GM18867 (cell line): ENCODE data around the gene ASPDH.

Experiments
- ATAC-seq: cut with Tn5 transposase; IDR thresholded peaks from one replicate; pipeline ENCODE4 v1.9.1; 2021; ENCODE audit warnings: mild to moderate bottlenecking, moderate library complexity; ENCODE audit not compliant: unreplicated experiment

ASPDH gene

DNA sequence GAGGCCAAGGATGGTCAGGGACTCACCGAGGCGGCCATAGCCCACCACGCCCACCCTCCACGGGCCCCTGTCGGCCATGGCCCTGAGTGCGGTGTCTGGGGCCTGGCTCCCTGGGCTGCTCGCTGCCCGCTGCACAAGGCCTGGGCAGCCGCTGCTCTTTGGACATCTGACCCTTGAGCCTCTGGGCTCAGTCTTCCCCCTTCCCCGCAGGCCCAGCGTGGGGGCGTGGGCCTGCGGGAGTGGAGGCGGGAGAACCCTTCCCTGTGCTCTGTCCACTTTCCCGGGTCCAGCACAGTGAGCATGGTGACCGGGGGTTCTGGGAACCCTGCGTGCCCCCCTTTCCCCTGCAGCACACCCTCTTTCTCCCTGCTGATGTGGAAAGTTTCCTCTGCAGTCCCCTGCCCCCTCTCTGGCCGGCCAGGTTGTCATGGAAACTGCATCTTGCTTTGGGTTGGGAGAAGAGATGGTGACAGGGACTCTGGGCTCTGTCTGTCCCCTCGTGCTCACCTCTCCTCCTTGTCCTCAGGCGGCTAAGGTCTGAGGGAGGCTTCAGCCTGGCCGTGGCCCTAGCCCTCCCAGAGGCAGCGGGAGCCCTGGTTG lies at the start of gene ASPDH:
ASPDH (minus strand) TSS at position 168 of the 600 bp plus-strand sequence; CDS start at position 78, 90 bp downstream.
- ATAC-seq = no peak

DNA sequence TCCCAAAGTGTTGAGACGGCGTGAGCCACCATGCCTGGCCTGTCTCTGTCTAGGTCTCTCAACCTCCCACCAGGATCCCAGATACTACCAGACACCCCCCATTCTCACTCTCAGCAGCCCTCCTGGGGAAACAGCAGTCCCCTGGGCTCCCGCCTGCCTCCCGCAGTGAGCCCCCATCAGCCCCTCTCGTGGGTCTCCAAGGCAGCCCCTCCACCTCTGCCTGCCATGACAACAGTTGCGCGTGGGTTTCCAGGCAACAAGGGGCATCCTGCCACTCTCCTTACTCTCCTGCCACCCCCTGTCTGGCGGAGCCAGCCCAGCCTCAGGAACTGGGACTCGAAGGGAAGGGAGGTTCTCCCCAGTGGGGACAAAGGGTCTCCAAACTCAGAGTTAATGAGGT lies 49.3 kb upstream of the ASPDH start:
- ATAC-seq = no peak

DNA sequence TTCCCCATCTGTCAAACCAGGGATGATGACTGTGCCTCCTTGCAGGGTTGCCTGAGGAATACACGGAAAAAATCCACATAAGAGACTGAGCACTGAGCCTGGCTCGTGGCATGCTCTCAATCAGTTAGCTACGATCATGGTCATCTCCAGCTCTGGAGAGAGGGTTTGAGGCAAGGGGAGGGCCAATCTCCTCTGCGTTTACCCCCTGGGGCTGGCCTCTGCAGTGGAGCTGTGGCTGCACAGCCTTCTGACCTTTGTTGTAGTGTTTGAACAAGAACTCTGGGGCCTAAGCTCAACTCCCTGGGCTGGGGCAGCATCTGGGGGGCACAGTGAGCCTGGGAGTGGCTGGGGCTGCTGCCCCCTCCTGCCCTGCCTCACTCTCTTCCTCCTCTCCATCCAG lies 48.6 kb upstream of the ASPDH start:
- no peak for ATAC-seq

DNA sequence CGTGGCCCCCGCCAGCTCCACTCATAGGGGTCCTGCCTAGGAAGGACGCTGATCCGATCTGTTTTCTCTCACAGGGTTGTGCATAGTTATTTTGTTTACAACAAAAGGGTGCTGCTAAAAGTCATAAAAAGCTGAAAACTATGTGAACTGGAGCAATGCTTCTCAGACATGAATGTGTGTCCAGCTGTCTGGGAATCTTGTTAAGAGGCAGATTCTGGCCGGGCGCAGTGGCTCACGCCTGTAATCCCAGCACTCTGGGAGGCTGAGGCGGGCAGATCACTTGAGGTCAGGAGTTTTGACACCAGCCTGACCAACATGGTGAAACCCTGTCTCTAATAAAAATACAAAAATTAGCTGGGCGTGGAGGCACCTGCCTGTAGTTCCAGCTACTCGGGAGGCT lies 45.9 kb upstream of the ASPDH start:
- ATAC-seq = no peak

DNA sequence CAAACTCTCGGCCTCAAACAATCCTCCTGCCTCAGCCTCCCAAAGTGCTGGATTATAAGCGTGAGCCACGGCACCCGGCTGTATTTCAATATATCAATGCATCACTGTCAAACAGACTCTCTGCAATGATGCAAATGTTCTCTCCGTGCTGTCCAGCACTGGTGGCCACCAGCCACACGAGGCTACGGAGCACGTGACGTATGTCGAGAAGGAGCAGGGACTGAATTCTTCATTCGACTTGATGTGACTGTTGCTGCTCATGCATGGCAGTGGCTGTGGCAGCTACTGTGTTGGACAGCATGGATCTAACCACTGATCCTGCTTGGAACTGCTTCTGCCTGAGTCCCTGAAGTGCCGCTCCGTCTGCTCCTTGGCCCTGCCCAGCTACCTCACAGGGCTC lies 44.7 kb upstream of the ASPDH start:
- no peak for ATAC-seq

DNA sequence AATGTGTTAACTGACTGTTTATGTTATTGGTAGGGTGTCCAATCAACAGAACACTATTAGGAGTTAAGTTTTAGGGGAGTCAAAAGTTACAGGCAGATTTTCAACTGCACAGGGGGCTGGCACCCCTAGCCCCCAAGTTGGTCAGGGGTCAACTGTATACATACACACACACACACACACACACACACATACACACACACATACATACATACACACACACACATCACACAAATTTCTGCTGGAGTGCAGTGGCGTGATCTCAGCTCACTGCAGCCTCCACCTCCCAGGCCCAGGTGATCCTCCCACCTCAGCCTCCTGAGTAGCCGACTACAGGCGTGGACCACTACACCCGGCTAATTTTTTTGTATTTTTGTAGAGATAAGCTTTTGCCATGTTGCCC lies 44.3 kb upstream of the ASPDH start:
- ATAC-seq = no peak

DNA sequence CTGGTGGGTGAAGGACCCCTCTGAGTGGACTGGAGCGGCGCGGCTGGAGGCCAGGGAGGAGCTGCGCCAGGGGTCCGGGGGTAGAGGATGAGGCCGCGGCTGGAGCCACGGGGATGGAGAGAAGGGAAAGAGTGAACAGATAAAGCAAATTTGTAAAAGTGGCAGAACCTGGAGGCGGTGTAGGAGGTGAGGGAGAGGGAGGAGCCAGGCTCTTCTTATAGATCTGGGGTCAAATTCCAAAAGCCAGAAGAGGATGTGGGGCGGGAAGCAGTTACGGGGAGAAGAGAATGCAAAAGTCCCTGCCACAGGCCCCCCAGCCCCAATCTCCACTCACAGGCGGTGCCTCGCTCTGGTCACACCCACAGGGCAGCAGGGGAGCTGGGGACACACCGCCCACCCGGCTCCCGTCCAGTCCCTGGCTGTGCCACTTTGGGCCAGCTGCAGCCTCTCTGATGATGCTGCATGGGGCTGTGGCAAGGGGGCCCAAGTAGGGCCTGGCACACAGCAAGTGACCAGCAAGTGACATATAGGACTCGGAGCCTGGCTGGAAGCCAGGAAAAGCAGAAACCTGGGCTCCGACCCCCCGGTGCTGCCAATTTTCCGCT lies 43.4 kb upstream of the ASPDH start:
- no peak for ATAC-seq

DNA sequence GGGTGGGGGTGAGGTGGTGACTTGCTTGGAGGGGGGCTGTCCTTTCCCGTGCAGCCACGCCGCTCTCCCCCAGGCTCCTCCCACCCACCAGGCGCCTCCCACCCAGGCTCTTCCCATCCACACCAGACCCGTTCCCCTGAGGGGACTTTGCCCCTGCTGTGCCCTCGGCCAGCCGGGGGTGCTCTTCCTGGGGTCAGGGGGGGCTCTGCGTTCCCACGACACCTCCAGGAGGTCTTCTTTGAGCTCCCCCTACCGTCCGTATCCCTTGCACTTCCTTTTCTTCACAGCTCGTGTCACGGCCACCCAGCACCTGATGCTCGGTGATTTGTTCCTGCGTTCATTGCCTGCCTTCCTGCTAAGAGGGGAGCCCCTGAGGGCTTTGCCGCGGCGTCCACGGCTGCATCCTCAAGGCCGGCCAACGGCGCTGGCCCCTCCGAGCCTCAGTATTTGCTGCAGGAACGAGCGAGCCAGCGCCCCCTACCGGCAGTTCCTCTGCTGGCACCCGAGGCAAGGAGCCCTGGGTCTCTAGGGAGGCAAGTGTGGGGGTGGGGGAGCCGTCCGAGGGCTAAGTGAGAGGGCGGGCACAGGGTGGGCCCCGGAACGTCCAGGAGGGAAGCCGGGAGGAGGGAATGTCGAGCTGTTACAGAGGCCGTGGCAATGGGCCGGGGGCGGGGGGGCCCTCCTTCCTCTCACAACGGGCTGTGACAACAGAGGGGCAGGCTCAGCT lies 42.7 kb upstream of the ASPDH start:
- ATAC-seq = no peak

DNA sequence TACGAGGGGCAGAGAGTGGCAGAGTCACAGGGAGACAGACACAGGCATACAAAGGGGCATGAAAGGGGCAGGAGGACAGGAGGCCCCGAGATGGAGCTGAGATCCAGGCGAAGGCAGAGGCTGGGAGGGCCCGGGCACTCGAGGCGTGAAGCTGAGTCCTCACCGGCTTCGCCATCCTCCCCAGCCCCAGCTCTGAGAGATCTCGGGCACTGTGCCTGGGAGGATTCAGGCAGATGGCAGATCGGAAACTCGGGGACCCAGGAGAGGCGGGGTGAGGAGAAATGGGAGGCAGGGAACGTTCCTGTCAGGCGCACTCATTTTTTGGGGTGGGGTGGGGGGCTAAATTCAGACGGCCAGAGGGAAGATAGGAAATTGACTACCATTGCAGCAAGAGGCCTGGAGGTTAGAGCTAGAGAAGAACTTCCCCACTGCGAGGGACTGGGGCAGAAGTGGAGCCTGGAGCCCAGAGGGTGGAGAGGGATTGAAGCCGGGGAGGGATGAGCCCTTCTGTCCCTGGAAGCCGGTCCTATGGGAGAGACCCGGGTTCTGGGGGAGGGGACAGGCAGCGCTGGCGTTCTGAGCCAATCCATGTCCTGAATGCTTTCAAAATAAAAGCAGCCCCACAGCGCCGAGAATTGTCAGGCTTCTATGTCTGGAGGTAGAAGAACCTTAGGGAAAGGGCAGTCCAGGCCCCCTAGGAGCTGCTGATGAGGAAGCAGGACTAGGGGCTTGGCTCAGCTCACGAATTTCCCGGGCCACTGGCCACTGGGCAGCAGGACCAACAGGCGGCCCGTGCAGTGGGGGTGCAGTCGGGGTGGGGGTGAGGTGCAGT lies 42.0 kb upstream of the ASPDH start:
- ATAC-seq = no peak

DNA sequence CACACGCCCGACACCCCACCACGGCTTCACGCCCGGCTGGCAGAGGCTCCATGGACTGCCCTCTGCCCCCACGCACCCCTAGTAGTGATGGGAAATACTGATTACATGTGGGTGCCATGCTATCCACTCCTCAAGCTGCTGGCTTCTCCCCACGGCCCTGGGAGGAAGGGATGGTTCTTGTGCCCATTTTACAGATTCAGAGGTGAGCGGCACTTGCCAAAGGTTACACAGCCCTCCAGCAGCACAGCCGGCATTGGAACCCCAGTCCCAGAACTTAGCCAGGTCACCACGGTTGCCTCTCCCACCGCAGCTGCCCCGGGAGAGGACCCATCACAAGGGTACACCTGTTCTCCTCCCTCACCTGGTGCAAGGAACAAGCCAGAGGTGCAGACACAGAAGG lies 41.3 kb upstream of the ASPDH start:
- ATAC-seq = no peak

DNA sequence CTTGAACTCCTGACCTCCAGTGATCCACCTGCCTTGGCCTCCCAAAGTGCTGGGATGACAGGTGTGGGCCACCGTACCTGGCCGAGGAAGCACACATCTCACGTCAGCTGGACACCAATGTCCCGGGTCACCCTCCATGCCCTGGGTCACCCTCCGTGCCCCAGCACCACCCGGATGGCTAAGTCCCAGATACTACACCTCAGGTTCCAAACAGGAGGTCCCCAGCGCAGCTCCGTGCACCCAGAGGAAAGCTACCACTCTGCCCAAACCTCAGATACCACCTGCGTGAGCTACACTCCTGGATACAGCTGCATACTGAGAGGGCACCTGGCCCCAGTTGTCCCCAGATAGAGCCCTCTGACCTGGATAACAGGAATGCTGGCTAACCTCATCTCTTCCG lies 40.5 kb upstream of the ASPDH start:
- ATAC-seq = no peak

DNA sequence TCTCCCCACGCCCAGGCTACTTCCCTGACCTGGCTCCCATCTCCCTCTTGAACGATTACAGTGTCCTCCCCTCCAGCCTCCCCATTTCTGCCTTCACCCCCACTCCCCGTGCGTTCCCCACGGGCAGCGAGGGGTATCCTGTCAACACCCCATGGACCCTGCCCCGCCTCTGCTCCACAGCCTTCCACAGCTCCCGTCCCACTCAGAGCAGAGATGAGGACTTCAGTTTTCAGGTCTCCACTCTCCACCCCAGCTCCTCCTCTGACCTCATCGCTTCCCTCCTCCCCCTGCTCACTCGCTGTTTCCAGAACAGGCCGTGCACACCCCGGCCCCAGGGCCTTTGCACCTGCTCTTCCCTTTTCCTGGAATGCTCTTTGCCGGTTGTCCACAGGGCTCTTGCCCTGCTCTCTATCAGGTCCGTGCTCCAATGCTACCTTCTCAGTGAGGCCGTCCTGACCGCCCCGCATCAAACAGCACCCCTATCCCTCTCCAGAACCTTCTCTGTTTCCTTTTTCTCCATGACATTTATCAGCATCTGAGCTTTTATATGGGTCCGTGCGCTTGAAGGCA lies 39.5 kb upstream of the ASPDH start:
- ATAC-seq = no peak

DNA sequence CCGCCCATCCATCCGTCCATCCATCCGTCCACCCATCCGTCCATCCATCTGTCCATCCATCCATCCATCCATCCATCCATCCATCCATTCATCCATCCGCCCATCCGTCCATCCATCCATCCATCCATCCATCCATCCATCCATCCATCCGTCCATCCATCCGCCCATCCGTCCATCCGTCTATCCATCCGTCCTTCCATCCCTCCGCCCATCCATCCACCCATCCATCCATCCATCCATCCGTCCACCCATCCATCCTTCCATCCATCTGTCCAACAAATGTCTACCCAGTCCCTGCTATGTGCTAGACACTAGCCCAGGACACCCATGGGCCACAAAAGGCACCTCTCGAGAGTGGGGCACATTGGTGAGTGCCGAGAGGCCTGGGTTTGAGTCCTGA lies 38.8 kb upstream of the ASPDH start:
- no peak for ATAC-seq

DNA sequence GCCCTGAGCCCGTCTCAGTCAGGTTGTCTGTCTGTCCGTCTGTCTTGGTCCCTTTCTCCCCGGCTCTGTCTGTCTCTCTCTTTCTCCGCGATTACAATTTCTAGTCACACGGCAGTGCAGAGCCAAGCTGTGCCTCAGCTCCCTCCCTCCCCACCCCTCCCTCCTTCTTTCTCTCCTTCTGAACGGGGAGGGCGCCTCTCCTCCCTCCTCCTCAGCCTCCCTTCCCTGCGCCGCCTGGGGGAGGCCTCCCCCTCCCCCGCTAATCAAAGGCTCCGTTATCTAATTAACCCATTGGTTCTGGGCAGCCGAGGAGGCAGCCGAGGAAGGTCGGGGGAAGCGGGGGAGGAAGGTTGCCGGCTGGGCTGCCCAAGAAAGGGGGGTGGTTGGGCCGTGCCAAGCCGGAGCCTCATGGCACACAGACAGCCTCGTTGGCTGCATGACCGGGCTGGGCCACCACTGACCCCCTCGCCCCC lies 38.0 kb upstream of the ASPDH start:
- no peak for ATAC-seq

DNA sequence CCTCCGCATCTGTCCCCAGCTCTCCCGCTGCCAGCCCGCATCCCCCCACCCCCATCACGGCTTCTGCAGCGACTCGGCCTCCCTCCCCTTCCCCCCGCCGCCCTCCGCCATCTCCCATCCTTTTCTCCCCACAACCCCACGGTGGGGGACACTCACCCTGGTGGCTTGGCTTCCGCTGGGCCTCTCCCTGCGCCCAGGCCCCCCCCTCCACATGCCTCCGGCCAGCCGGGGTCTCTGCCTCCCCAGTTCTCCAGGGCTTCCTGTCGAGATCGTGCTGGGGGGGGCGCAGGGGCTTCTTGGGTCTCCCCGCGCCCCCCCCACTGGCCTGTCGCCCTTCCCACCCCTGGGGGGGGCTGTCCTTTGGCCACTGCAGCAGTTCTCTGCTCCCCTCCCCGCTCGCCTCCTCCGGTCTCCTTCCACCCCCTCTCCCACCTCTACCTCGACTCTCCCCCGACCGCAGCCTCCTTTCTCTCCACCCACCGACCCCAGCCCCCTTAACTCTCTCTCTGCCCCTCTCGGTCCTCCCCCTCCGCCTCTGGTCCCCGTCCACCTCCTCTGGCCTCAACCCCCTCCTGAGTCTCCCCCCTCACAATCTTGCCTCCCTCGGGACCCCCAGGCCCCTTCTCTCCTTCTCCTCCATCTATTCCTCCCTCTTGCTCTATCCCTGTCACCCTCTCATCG lies 37.5 kb upstream of the ASPDH start:
- no peak for ATAC-seq

DNA sequence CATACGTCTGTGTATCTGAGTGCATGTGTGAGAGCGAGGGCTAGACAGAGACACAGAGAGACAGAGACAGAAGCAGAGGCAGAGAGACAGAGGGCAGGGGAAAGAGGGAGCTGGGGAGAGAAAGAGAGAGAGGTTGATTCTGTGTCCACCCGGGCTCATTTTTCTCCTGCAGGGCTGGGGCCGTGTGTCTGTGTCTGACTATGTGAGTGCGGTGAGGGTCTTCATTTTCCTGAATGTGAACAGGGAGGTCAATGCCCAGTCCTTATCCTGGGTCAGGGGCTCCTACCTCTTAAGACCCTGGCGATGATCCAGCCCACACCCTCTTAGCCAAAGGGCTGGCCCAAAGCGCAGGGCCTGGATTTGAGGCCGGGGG lies 36.9 kb upstream of the ASPDH start:
- ATAC-seq = no peak

DNA sequence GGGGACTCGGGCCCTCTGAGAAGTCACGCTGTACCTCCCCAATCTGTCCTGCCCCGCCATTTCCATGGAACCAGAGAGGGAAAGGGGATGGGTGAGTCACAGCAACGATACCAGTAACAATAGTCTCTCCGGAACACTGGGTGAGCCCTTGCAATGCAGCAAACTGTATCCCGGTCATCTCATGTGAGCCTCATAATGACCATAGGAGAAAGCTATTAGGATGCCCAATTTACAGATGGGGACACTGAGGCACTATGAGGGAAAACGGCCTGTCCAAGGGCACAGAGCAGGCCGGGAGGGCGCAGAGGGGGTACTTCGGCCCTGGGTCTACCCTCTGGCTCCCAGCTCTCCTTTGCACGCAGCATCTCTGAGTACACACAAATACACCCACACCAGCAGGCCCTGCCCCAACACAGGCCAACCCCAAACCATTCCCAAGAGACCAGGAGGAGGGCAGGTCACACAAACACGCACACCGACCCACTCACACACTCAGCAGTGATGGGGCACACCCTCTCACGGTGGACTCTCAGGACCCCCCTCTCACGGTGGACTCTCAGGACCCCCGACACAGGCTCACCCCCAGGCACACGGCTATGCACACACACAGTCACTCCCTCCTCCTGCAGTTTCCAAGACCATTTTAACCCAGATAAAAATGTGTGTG lies 36.3 kb upstream of the ASPDH start:
- ATAC-seq = no peak

DNA sequence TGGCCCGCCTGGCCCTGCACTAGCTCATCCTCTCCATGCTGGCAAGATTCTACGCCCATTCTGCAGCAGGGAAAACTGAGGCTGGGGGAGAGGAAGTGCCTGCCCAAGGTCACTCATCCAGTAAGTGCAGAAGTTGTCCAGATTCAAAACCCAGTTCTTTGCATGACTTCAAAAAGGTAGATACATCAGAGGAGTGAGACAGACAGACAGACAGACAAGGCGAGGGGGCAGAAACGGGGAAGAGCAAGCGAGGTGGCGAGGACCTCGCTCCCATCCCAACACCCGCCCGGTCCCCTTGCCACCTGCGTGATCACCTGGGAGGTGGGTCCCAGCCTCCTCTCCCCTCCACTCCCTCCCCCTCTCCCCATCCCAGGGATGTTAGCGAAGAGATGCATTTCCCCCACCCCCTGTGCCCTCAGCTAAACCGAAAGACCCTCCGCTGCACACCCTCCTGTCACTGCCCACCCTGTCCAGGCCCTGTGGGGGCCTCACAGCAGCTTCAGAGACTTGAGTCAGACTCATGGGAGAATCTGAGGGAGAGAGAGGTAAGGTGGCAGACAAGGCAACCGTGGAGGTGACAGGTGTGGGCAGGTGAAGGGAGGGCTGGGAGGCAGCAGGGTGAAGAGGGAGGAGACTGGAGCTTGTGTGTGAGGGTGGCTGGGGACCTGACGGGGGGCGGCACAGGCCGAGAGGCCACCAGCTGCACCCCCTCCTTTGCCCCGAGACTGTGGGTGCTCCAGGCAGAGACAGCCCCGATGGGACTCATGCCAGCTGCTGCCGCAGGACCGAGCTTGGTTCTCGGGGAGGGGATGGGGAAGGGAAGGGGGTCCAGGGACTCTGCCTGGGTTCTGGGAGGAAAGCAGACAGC lies 35.6 kb upstream of the ASPDH start:
- ATAC-seq = no peak
